Activated T-cell treated with anti-CD3 and anti-CD28 coated beads, Interleukin-2, amount 50 U/mL, for 48 hours (primary cell): ENCODE data around the gene TBXAS1.

Experiments used
- DNase-seq, 2 experiments: peaks; one replicate each; pipeline ENCODE4 v3.0.0-alpha.2; 2020

Gene TBXAS1

GRCh38 chr7:140005754-140006503 is 176.9 kb downstream of the TBXAS1 start:
- DNase-seq: no peak

- DNase-seq: no peak
Measured at GRCh38 chr7:140006600-140006999, 177.5 kb downstream of the TBXAS1 start.

GRCh38 chr7:140007051-140007690 is 178.1 kb downstream of the TBXAS1 start:
- DNase-seq: no peak

- DNase-seq: no peak
Measured at GRCh38 chr7:140008755-140009610, 179.9 kb downstream of the TBXAS1 start.

GRCh38 chr7:140009735-140010134 is 180.7 kb downstream of the TBXAS1 start:
- no peak for DNase-seq

GRCh38 chr7:140010194-140010895 is 181.3 kb downstream of the TBXAS1 start:
- no peak for DNase-seq

- DNase-seq: no peak
Measured at GRCh38 chr7:140013676-140014075, 184.6 kb downstream of the TBXAS1 start.

- no peak for DNase-seq
Measured at GRCh38 chr7:140014123-140014522, 185.1 kb downstream of the TBXAS1 start.

GRCh38 chr7:140015471-140015970 is 186.5 kb downstream of the TBXAS1 start:
- DNase-seq: no peak

- DNase-seq: no peak
Measured at GRCh38 chr7:140016540-140016939, 187.5 kb downstream of the TBXAS1 start.

GRCh38 chr7:140017034-140017433 is 188.0 kb downstream of the TBXAS1 start:
- no peak for DNase-seq

- DNase-seq: no peak
Measured at GRCh38 chr7:140017543-140017942, 188.5 kb downstream of the TBXAS1 start.

GRCh38 chr7:140018125-140019043 is 189.3 kb downstream of the TBXAS1 start:
- DNase-seq: no peak

GRCh38 chr7:140019172-140019571 is 190.1 kb downstream of the TBXAS1 start:
- no peak for DNase-seq

- DNase-seq: no peak
Measured at GRCh38 chr7:140019606-140020005, 190.5 kb downstream of the TBXAS1 start.

GRCh38 chr7:140021603-140022002 is 192.5 kb downstream of the TBXAS1 start:
- DNase-seq: no peak

GRCh38 chr7:140022582-140023211 is 193.6 kb downstream of the TBXAS1 start:
- DNase-seq: no peak

- DNase-seq: no peak
Measured at GRCh38 chr7:140023728-140024127, 194.7 kb downstream of the TBXAS1 start.

- no peak for DNase-seq
Measured at GRCh38 chr7:140024585-140024984, 195.5 kb downstream of the TBXAS1 start.

GRCh38 chr7:140025241-140025640 is 196.2 kb downstream of the TBXAS1 start:
- DNase-seq: no peak

GRCh38 chr7:140025814-140026433 is 196.9 kb downstream of the TBXAS1 start:
- no peak for DNase-seq
